Activated naive CD8-positive, alpha-beta T cell treated with anti-CD3 and anti-CD28 coated beads for 36 hours (primary cell): ENCODE data around the gene ZNF536. TPM values are rescaled to one million over a fixed set of nuclear protein-coding genes. Genes with fewer than 3 reads are reported as not detected.

Experiments used
- DNase-seq: peaks from one replicate; pipeline ENCODE4 v3.0.0; 2021
- H3K27ac Mint-ChIP-seq: one replicate; pipeline ENCODE4 v1.8.0; 2022; ENCODE audit warnings: mild to moderate bottlenecking, moderate library complexity, mixed read lengths
- H3K27me3 Mint-ChIP-seq: one replicate; pipeline ENCODE4 v1.8.0; 2022; ENCODE audit warnings: mild to moderate bottlenecking, mixed read lengths
- H3K36me3 Mint-ChIP-seq: one replicate; pipeline ENCODE4 v1.8.0; 2021; ENCODE audit warnings: mild to moderate bottlenecking, mixed read lengths
- H3K4me1 Mint-ChIP-seq: one replicate; pipeline ENCODE4 v1.8.0; 2021; ENCODE audit warnings: mixed read lengths
- H3K4me3 Mint-ChIP-seq: one replicate; pipeline ENCODE4 v1.8.0; 2022; ENCODE audit warnings: mild to moderate bottlenecking, moderate library complexity, mixed read lengths
- H3K9me3 Mint-ChIP-seq: one replicate; pipeline ENCODE4 v1.8.0; 2022; ENCODE audit warnings: mixed read lengths
- total RNA-seq, 2 experiments: library from RNA; stranded (reverse); gene quantifications; one replicate each; pipeline ENCODE4 v1.2.3, GENCODE V29; 2021

ZNF536 gene
- total RNA-seq, 2 experiments from 2014 or later, result not detected

GRCh38 chr19:30425885-30426838 lies 54.0 kb downstream of the ZNF536 start:
- H3K27ac Mint-ChIP-seq, result no peak overlapping the region

GRCh38 chr19:30426864-30427263 lies 54.7 kb downstream of the ZNF536 start:
- H3K4me1 Mint-ChIP-seq, result no peaks in the 10 kb centered on the region

More at GRCh38 chr19:30425885-30426838, 54.0 kb downstream of the ZNF536 start:
- Mint-ChIP-seq H3K36me3 (no peaks in the 10 kb centered on the region), H3K4me3 (no peak overlapping the region), H3K9me3 (no peaks in the 10 kb centered on the region), H3K4me1 (no peaks in the 10 kb centered on the region), H3K27me3 (peaks cover 11% of the 10 kb centered on the region)
- DNase-seq, result no peak

GRCh38 chr19:30428092-30428680 lies 56.0 kb downstream of the ZNF536 start:
- Mint-ChIP-seq H3K9me3 (no peaks in the 10 kb centered on the region), H3K4me3 (no peak overlapping the region), H3K4me1 (no peaks in the 10 kb centered on the region), H3K27ac (no peak overlapping the region), H3K36me3 (no peaks in the 10 kb centered on the region), H3K27me3 (peaks cover 7% of the 10 kb centered on the region)
- no peak for DNase-seq

More at GRCh38 chr19:30426864-30427263, 54.7 kb downstream of the ZNF536 start:
- Mint-ChIP-seq H3K27ac (no peak overlapping the region), H3K4me3 (no peak overlapping the region), H3K36me3 (no peaks in the 10 kb centered on the region), H3K9me3 (no peaks in the 10 kb centered on the region), H3K27me3 (peaks cover 11% of the 10 kb centered on the region)
- DNase-seq, result no peak

GRCh38 chr19:30428844-30429243 lies 56.7 kb downstream of the ZNF536 start:
- DNase-seq, result no peak
- peaks cover 7% of the 10 kb centered on the region for H3K27me3 Mint-ChIP-seq
- H3K4me1 Mint-ChIP-seq, result no peaks in the 10 kb centered on the region
- H3K4me3 Mint-ChIP-seq, result no peak overlapping the region
- H3K27ac Mint-ChIP-seq, result no peak overlapping the region
- no peaks in the 10 kb centered on the region for H3K36me3 Mint-ChIP-seq
- H3K9me3 Mint-ChIP-seq, result no peaks in the 10 kb centered on the region

- Mint-ChIP-seq H3K9me3 (no peaks in the 10 kb centered on the region), H3K36me3 (no peaks in the 10 kb centered on the region), H3K4me3 (no peak overlapping the region), H3K4me1 (no peaks in the 10 kb centered on the region), H3K27ac (no peak overlapping the region), H3K27me3 (peaks cover 7% of the 10 kb centered on the region)
- DNase-seq, result no peak
Observed at GRCh38 chr19:30430206-30430734, 58.1 kb downstream of the ZNF536 start.

GRCh38 chr19:30431591-30431990 lies 59.4 kb downstream of the ZNF536 start:
- H3K4me1 Mint-ChIP-seq, result no peaks in the 10 kb centered on the region
- H3K36me3 Mint-ChIP-seq, result no peaks in the 10 kb centered on the region
- DNase-seq, result no peak
- no peaks in the 10 kb centered on the region for H3K9me3 Mint-ChIP-seq
- no peak overlapping the region for H3K27ac Mint-ChIP-seq
- H3K4me3 Mint-ChIP-seq, result no peak overlapping the region
- H3K27me3 Mint-ChIP-seq, result peaks cover 7% of the 10 kb centered on the region

- no peak overlapping the region for H3K27ac Mint-ChIP-seq
- no peak overlapping the region for H3K4me3 Mint-ChIP-seq
- H3K27me3 Mint-ChIP-seq, result no peaks in the 10 kb centered on the region
- DNase-seq, result no peak
- no peaks in the 10 kb centered on the region for H3K4me1 Mint-ChIP-seq
- H3K9me3 Mint-ChIP-seq, result no peaks in the 10 kb centered on the region
- H3K36me3 Mint-ChIP-seq, result no peaks in the 10 kb centered on the region
Observed at GRCh38 chr19:30434797-30435594, 62.8 kb downstream of the ZNF536 start.

- no peak for DNase-seq
- Mint-ChIP-seq H3K36me3 (no peaks in the 10 kb centered on the region), H3K4me1 (no peaks in the 10 kb centered on the region), H3K27me3 (no peaks in the 10 kb centered on the region), H3K9me3 (no peaks in the 10 kb centered on the region), H3K4me3 (no peak overlapping the region), H3K27ac (no peak overlapping the region)
Observed at GRCh38 chr19:30437869-30438268, 65.7 kb downstream of the ZNF536 start.

- H3K27ac Mint-ChIP-seq, result no peak overlapping the region
- H3K27me3 Mint-ChIP-seq, result no peaks in the 10 kb centered on the region
- H3K9me3 Mint-ChIP-seq, result no peaks in the 10 kb centered on the region
- H3K4me1 Mint-ChIP-seq, result no peaks in the 10 kb centered on the region
- DNase-seq, result no peak
- no peak overlapping the region for H3K4me3 Mint-ChIP-seq
- H3K36me3 Mint-ChIP-seq, result no peaks in the 10 kb centered on the region
Observed at GRCh38 chr19:30439310-30439709, 67.1 kb downstream of the ZNF536 start.

- no peak for DNase-seq
- no peak overlapping the region for H3K27ac Mint-ChIP-seq
- no peaks in the 10 kb centered on the region for H3K4me1 Mint-ChIP-seq
- no peaks in the 10 kb centered on the region for H3K27me3 Mint-ChIP-seq
- no peaks in the 10 kb centered on the region for H3K36me3 Mint-ChIP-seq
- no peak overlapping the region for H3K4me3 Mint-ChIP-seq
- H3K9me3 Mint-ChIP-seq, result no peaks in the 10 kb centered on the region
Observed at GRCh38 chr19:30441011-30441410, 68.8 kb downstream of the ZNF536 start.

- no peak overlapping the region for H3K4me3 Mint-ChIP-seq
- no peak for DNase-seq
- no peaks in the 10 kb centered on the region for H3K4me1 Mint-ChIP-seq
- no peak overlapping the region for H3K27ac Mint-ChIP-seq
- no peaks in the 10 kb centered on the region for H3K9me3 Mint-ChIP-seq
- H3K27me3 Mint-ChIP-seq, result no peaks in the 10 kb centered on the region
- H3K36me3 Mint-ChIP-seq, result no peaks in the 10 kb centered on the region
Observed at GRCh38 chr19:30442674-30443073, 70.5 kb downstream of the ZNF536 start.

- H3K4me3 Mint-ChIP-seq, result no peak overlapping the region
Observed at GRCh38 chr19:30443531-30444252, 71.5 kb downstream of the ZNF536 start.

GRCh38 chr19:30444253-30444671 lies 72.1 kb downstream of the ZNF536 start:
- Mint-ChIP-seq H3K4me3 (no peak overlapping the region), H3K27ac (no peak overlapping the region), H3K27me3 (peaks cover 5% of the 10 kb centered on the region), H3K4me1 (no peaks in the 10 kb centered on the region), H3K9me3 (no peaks in the 10 kb centered on the region), H3K36me3 (no peaks in the 10 kb centered on the region)
- DNase-seq, result no peak

More at GRCh38 chr19:30443531-30444252, 71.5 kb downstream of the ZNF536 start:
- H3K27ac Mint-ChIP-seq, result no peak overlapping the region
- H3K27me3 Mint-ChIP-seq, result no peaks in the 10 kb centered on the region
- no peak for DNase-seq
- no peaks in the 10 kb centered on the region for H3K4me1 Mint-ChIP-seq
- no peaks in the 10 kb centered on the region for H3K36me3 Mint-ChIP-seq
- no peaks in the 10 kb centered on the region for H3K9me3 Mint-ChIP-seq

- Mint-ChIP-seq H3K9me3 (no peaks in the 10 kb centered on the region), H3K4me3 (no peak overlapping the region), H3K27me3 (peaks cover 10% of the 10 kb centered on the region), H3K27ac (no peak overlapping the region), H3K36me3 (no peaks in the 10 kb centered on the region), H3K4me1 (no peaks in the 10 kb centered on the region)
- DNase-seq, result no peak
Observed at GRCh38 chr19:30444686-30445232, 72.6 kb downstream of the ZNF536 start.
